IPS-15b (cell line): ENCODE data around the gene MACO1.

Experiments
- H3K27me3 ChIP-seq: one replicate; pipeline ENCODE4 v1.6.1; 2013; ENCODE audit warnings: low read length; ENCODE audit not compliant: control insufficient read depth, insufficient read depth
- H3K36me3 ChIP-seq: one replicate; pipeline ENCODE4 v1.6.1; 2013; ENCODE audit warnings: low read length; ENCODE audit not compliant: control insufficient read depth, insufficient read depth
- H3K4me1 ChIP-seq: one replicate; pipeline ENCODE4 v1.6.1; 2013; ENCODE audit warnings: mild to moderate bottlenecking, low read length; ENCODE audit not compliant: control insufficient read depth, insufficient read depth
- H3K4me3 ChIP-seq: one replicate; pipeline ENCODE4 v1.5.1; 2013; ENCODE audit warnings: low read depth, low read length
- H3K9ac ChIP-seq: one replicate; pipeline ENCODE4 v1.6.1; 2013; ENCODE audit warnings: low read depth, mild to moderate bottlenecking, low read length
- H3K9me3 ChIP-seq: one replicate; pipeline ENCODE4 v1.6.1; 2013; ENCODE audit warnings: mild to moderate bottlenecking, low read length; ENCODE audit not compliant: control insufficient read depth, insufficient read depth

The MACO1 gene

DNA sequence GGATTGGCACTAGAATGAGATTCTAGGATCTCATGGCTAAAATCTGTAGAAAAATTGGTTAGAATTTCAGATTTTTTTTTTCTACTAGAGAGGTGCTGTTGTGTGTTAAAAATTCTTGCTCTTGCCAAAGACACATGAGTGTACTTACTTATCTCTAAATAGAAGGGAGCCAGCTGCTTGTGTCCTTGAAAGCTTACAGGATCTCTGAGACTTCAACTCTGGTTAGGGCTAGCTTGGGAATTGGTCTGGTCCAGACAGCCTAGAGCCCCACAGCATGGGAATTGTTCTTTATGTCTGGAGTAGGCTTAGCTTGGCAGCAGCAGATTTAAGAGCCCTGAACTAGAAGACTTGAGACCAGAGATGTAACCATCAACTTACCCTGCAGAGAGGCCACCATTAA, 37.3 kb downstream of the MACO1 start:
- Histone ChIP-seq H3K27me3 (no peaks in the 10 kb centered on the region), H3K36me3 (no peaks in the 10 kb centered on the region), H3K9ac (no peak overlapping the region), H3K9me3 (no peaks in the 10 kb centered on the region), H3K4me3 (no peak overlapping the region), H3K4me1 (no peaks in the 10 kb centered on the region)

DNA sequence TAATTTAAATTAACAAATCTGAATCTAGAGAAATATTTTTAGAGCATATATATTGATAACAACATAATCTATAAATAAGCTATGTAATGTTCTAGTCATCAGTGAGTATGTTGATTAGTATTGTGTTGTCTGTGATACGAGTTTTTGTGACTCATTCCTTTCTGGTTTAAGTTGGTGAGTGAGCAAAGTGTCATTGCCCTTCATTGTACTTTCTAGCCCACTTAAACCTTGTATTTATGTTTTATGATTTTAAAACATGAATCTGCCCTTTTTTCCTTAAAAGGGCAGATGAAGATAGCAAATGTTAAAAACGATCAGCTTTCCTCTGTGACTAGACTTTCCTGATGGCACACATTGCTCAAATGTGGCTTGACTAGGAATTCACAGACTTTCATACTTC, 38.5 kb downstream of the MACO1 start:
- Histone ChIP-seq H3K4me3 (no peak overlapping the region), H3K9me3 (no peaks in the 10 kb centered on the region), H3K36me3 (no peaks in the 10 kb centered on the region), H3K9ac (no peak overlapping the region), H3K4me1 (no peaks in the 10 kb centered on the region), H3K27me3 (no peaks in the 10 kb centered on the region)

- no peaks in the 10 kb centered on the region for H3K9me3 ChIP-seq
- no peaks in the 10 kb centered on the region for H3K27me3 ChIP-seq
- no peak overlapping the region for H3K4me3 ChIP-seq
- H3K9ac ChIP-seq, result no peak overlapping the region
- H3K36me3 ChIP-seq, result no peaks in the 10 kb centered on the region
- H3K4me1 ChIP-seq, result no peaks in the 10 kb centered on the region
These were observed 41.8 kb downstream of the MACO1 start for GRCh38 chr1:25472471-25472870.

DNA sequence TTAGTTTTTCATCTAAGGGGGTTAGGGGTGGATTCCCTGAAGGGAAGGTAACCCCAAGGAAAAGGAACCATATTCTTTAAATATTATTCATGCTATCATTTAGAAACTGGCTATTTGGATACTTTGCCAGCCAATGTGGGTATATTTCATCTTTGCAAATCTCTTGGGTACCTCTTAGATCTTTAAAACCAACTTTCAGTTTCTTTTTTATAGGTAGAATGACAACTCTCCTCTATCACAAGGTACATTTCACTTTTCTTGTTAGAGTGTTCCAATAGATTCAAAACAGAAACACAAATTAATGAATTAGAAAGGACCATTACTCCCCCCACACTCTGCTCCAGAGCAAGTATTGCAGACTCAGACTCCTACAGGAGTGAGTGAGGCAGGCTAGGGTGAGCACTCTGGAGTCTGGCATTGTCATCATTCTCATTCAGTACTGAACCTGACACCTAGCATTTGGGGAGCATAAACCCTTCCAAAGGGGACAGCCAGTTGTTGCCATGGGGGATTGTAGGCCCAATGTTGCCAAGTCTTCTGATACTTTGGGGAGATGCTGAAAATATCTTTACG, 43.0 kb downstream of the MACO1 start:
- no peaks in the 10 kb centered on the region for H3K9me3 ChIP-seq
- H3K9ac ChIP-seq, result no peak overlapping the region
- no peaks in the 10 kb centered on the region for H3K27me3 ChIP-seq
- peaks cover 3% of the 10 kb centered on the region for H3K4me1 ChIP-seq
- no peaks in the 10 kb centered on the region for H3K36me3 ChIP-seq
- H3K4me3 ChIP-seq, result no peak overlapping the region

GRCh38 chr1:25474439-25475047, 43.8 kb downstream of the MACO1 start:
- no peaks in the 10 kb centered on the region for H3K27me3 ChIP-seq
- peaks cover 5% of the 10 kb centered on the region for H3K4me1 ChIP-seq
- H3K36me3 ChIP-seq, result no peaks in the 10 kb centered on the region
- H3K9ac ChIP-seq, result no peak overlapping the region
- no peak overlapping the region for H3K4me3 ChIP-seq
- no peaks in the 10 kb centered on the region for H3K9me3 ChIP-seq

DNA sequence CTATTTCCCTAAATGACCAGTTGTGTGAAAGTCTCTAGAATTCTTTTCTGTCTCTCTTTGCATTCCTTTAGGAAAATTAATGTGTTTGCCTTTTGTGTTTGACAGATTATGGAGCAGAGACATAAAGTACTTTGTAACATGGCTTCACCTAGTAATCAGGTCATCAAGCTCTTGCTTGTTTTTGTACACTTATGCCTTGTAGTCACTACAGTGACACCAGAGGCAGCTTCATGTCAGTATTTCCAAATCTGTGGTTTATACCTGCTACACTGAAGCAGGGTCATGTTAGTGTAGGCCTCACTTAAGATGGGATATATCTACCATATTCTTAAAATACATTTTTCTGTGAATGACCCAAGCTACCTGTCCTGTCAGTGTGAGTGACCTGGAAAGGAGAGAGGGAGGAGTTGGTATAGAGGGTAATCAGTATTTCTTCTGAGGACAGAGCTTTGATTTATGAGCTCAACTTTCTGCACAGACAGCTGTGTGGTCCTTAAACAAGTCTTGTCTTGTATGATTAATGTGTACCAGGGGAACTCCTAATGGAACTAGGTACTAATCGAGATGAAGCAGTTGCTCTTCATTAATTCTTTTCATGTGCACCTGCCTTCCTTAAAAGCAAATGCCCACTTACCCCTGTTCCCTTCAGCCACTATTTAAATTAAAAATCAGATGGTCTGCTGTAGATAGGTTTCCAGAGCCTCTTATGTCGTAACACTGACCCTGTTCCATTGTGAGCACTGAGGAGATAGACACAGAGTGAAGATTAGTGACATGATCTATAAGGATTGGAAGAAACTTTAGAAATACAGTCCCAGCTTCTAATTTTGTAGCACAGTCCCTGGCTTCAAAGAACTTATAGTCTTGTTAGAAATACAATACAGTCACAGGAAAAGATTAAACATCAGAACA, 45.7 kb downstream of the MACO1 start:
- Histone ChIP-seq H3K36me3 (no peaks in the 10 kb centered on the region), H3K4me3 (no peak overlapping the region), H3K4me1 (peaks cover 9% of the 10 kb centered on the region), H3K27me3 (no peaks in the 10 kb centered on the region), H3K9me3 (no peaks in the 10 kb centered on the region), H3K9ac (no peak overlapping the region)

- H3K9me3 ChIP-seq, result no peaks in the 10 kb centered on the region
- no peaks in the 10 kb centered on the region for H3K36me3 ChIP-seq
- H3K9ac ChIP-seq, result no peak overlapping the region
- H3K4me3 ChIP-seq, result no peak overlapping the region
- no peaks in the 10 kb centered on the region for H3K27me3 ChIP-seq
- peaks cover 9% of the 10 kb centered on the region for H3K4me1 ChIP-seq
These were observed 46.8 kb downstream of the MACO1 start for GRCh38 chr1:25477448-25478034.

DNA sequence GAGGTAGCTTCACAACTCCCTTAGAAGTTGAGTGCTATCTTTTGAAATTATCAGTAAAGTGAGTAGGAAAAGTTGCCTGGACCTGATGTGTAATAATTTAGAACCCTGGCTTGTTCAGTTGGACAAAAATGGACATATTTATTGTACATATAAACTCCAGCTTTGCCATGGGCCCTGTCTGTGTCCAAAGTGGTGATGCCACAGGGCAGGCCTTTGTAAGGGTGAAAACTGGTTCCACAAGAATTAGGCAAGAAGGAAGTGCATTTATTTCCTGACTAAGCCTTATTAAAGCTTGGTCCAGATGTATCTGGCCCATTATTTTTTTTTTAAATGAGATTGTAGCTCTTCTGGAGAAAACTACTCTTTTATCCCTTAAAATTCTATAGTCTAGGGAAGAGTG, 47.9 kb downstream of the MACO1 start:
- Histone ChIP-seq H3K9ac (no peak overlapping the region), H3K9me3 (no peaks in the 10 kb centered on the region), H3K4me3 (no peak overlapping the region), H3K4me1 (peaks cover 9% of the 10 kb centered on the region), H3K36me3 (no peaks in the 10 kb centered on the region), H3K27me3 (no peaks in the 10 kb centered on the region)

- Histone ChIP-seq H3K4me3 (no peak overlapping the region), H3K4me1 (peaks cover 18% of the 10 kb centered on the region), H3K36me3 (peaks cover 2% of the 10 kb centered on the region), H3K9ac (no peak overlapping the region), H3K9me3 (no peaks in the 10 kb centered on the region), H3K27me3 (no peaks in the 10 kb centered on the region)
These were observed 50.9 kb downstream of the MACO1 start for GRCh38 chr1:25481625-25482024.

- Histone ChIP-seq H3K4me3 (no peak overlapping the region), H3K9me3 (no peaks in the 10 kb centered on the region), H3K9ac (no peak overlapping the region), H3K36me3 (peaks cover 2% of the 10 kb centered on the region), H3K27me3 (no peaks in the 10 kb centered on the region), H3K4me1 (peaks cover 18% of the 10 kb centered on the region)
These were observed 51.5 kb downstream of the MACO1 start for GRCh38 chr1:25482211-25482610.

- Histone ChIP-seq H3K9me3 (no peaks in the 10 kb centered on the region), H3K9ac (no peak overlapping the region), H3K4me1 (peaks cover 14% of the 10 kb centered on the region), H3K4me3 (no peak overlapping the region), H3K36me3 (peaks cover 2% of the 10 kb centered on the region), H3K27me3 (no peaks in the 10 kb centered on the region)
These were observed 53.4 kb downstream of the MACO1 start for GRCh38 chr1:25484096-25484495.
